H54 (cell line): ENCODE measurements around the gene AUTS2.
A peak's percentile ranks its signal among the peaks of the same experiment; 100 is the strongest.

Experiments used
- DNase-seq: peaks from one replicate; pipeline ENCODE4 v3.0.0; 2011; ENCODE audit warnings: low spot score, mixed read lengths; ENCODE audit not compliant: insufficient read length
- FAIRE-seq: peaks from 3 replicates; lab custom pipeline; 2011; peaks lifted over from hg19 to GRCh38; lab: Jason Lieb, UNC
- POLR2A ChIP-seq: IDR thresholded peaks from 2 replicates; pipeline ENCODE4 v1.6.1; 2011; ENCODE audit warnings: low read depth, mild to moderate bottlenecking, low read length

Gene AUTS2

DNA sequence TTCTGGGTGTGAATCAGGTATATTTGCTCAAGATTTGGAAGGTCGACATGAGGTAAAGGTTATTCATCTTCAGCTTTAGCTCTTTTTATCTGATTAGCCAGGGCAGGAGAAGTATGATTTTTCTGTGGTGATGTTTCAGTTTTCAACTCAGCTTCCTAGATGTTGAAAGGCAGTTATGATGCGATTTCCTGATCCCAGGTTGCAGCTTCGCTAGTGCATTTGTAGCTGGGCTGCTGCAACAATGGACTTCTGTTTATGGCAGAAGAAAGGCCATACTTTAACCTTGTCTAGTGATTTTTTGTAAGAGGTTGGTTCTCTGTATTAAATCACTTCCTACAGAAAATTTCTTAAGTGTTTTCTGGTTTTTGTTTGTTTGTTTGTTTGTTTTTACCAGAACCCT is 619.3 kb downstream of the AUTS2 start:
- DNase-seq (no peak), FAIRE-seq (no peak)
- TF ChIP-seq POLR2A, result no peak

DNA sequence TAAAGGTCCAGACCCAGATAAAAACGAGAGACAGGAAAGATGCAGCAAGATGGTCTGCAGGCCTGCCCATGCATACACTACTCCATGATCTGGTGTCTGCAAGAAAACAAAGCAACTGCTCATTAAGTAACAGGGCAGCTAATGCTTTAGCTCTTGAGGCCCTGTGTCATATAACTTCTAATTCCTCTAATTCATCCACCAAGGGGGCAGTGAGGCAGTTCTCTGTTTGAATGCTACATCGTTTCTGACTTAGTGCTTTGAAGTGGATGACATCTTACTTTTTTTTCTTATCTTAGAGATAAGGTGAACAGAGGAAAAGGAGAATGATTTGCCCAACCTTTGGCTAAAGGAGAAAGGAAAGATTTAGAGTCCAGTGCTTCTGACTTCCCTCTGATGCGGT is 619.7 kb downstream of the AUTS2 start:
- no peak for FAIRE-seq
- TF ChIP-seq POLR2A, result no peak
- DNase-seq, result no peak

DNA sequence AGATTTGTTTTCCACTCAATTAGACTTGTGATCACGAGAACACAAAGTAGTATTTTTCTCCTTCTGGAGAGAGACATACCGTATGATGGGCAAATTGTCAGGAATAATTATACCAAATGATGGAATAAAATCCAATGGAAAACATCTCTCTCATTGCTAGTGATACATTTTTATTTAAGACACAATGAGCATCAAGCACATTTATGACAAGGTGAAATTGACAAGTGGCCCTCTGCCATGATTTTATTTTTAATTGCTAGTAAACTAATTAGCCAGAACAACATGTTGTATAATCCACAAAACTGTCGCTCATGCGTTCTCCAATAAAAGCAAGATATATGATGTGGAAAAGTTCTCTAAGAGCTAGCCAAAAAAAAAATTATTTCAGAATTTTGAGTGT is 620.8 kb downstream of the AUTS2 start:
- DNase-seq, result no peak
- TF ChIP-seq POLR2A, result no peak
- no peak for FAIRE-seq

DNA sequence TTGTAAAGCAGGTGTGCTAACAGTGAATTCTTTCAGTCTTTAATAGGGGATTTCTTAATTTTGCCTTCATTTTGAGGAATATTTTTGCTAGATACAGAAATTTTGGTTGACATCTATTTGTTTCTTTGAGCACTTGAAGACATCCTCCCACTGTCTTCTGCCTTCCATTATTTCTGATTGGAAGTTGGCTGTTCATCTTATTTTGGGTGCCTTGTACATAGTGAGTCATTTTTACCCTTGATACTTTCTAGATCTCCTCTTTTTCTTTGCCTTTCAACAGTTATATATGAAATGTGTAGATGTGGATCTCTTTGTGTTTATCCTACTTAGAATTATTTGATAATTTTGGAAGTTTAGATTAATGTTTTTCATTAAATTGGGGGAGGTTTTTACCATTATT is 631.0 kb downstream of the AUTS2 start:
- DNase-seq (no peak), FAIRE-seq (no peak)
- no peak for TF ChIP-seq POLR2A

DNA sequence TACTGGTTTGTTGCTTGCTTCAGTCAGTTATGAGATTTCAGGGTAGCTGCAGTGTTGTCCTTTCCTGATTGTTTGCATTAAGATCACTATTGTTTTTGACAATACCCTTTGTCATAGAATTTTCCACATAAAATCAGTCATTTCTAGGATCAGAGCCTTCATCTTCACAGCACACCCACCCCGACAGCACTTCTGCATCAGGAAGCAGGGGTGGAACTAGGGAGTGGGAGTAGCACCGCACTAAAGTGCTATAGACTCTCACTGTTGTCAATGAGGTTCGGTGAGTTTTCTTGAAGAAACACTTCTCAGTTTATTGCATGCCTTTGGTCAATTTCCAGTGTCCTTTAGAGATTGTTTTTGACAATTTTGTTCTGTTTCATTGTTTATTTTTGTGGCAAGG is 632.5 kb downstream of the AUTS2 start:
- FAIRE-seq, result no peak
- TF ChIP-seq POLR2A, result no peak
- DNase-seq, result no peak

DNA sequence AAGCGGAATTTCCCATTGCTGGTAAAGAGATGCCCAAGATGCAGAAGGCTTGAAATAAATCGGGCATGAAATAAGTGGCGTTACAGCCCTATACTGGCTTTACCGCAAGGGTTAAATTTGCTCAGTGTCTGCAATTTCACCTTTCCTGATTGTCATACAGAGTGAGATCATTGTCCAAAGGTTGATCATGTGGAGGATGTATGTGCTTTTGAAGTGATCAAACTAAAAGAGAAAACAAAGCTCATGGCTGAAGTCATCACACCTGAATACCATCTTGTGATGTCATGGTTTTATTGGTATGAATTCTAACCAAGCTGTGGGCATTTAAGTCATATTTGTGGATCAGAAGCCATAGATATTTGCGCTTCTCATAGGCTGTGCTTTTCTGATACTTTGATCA is 635.5 kb downstream of the AUTS2 start:
- FAIRE-seq (no peak), DNase-seq (no peak)
- TF ChIP-seq POLR2A, result no peak

DNA sequence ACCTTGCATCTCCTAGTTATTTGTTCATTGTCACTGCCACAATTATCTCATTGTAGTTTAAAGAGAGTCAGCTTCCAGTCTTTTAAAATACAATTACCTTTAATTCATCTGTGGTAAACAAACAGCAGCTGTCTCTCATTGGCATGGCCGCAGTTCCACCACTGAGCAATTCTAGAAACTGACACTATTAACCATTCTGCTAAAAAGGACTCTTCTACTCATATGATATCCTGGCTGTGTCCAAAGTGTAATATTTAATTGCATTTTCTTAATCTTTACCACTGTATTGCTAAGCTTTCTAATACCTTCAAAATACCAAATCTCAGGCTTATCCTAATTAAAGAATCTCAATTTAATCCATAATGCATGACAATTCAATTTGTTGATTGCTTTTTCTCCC is 639.0 kb downstream of the AUTS2 start:
- FAIRE-seq, result no peak
- DNase-seq, result no peak
- TF ChIP-seq POLR2A, result no peak

DNA sequence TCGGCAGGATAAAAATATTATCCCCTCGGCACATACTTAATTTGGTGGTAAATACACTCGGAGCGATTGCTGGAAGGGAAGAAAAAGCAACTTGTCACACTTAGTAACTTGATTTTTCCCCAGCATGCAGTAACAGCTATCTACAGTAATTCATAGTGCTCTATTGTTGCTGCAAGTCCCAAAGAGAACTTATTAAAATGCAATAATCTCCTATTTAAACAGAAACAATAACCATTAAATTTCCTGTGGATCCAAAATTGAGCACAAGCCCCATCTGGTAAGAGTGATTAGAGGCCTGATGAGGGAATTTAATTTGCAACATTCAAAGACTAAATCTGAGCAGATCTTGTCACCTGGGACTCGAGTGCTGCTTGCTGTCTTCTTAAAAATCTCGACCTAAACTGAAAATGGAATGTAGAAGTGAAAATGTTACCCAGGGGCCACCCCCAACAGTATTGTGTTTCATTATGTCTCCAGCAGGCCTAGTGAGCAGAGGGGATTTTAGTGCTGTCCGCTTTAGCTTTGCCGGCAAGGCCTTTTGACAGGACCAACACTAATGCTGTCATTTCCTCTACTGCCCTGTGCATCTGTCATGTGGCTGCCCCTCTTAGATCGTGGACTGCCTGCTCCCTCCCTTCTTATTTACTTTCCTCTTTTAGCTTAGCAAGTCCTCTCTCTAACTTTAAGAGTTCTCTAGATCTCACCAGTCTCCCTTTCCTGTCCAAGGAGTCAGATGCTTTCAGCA is 639.7 kb downstream of the AUTS2 start:
- DNase-seq, result no peak
- no peak for FAIRE-seq
- TF ChIP-seq POLR2A, result no peak

DNA sequence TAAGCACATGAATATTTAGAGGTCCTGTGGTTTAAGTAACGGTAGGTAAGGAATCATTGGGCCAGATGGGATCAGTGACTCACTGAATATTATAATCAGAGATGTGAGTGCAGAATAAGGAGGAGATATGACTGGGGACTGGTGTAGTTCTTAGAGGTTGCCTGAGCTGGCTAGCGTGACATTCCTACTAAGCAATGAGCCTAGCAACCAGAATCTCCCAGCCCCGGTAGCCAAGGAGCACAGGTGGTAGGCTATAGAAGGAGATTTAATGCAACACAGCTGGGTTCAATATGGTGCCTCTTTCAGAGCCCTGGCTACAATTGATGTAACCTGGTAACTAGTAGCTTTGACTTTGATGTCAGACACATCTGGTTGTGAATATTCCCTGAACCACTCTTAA is 641.6 kb downstream of the AUTS2 start:
- FAIRE-seq, result no peak
- DNase-seq, result no peak
- no peak for TF ChIP-seq POLR2A

DNA sequence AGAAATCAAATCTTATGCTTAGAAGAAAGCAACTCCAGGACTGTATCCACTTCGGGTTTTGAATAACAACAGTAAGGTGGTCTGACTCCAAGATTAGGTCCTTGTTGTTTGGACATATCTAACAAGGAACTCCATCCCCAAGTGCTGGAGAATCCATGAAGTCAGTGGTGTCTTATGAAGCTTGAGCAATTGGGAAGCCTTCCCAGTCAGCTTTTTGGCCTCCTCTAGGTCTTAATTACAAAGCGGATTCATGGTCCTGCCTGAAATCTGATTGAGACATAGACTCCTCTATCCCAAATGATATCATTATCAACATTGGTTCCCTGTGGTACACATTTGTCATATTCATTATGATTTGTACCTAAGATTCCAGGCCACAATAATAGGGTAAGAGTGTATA is 642.6 kb downstream of the AUTS2 start:
- TF ChIP-seq POLR2A, result no peak
- DNase-seq (no peak), FAIRE-seq (no peak)

DNA sequence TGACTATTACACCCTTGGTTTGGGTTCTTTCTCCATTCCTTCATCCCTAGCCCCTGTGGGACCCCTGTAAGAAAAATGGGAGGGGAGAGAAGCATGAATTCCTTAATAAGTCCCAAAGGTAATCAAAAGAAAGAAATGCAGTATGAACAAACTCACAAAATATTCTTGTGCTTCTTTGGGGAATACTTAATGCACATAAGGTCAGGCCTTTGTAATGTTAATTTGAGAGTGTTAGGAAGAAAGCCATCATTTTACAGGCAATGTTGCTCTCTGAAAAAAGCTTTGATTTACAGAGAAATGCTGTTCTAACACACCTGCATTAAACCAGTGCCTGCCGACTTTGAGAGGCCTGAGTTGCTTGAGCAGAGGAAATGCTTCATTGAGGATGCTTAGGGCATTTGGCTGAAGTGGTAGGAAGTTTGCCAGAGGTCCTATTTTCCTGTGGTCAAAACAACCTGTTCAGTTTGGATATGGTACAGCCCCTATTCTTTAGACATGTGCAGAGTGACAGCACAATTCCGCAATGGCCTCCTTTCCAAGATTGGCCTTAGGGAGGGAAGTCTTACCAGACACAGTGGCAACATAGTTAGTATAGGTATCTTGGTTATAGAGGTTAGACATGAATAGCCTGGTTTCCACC is 643.4 kb downstream of the AUTS2 start:
- FAIRE-seq (no peak), DNase-seq (no peak)
- no peak for TF ChIP-seq POLR2A

DNA sequence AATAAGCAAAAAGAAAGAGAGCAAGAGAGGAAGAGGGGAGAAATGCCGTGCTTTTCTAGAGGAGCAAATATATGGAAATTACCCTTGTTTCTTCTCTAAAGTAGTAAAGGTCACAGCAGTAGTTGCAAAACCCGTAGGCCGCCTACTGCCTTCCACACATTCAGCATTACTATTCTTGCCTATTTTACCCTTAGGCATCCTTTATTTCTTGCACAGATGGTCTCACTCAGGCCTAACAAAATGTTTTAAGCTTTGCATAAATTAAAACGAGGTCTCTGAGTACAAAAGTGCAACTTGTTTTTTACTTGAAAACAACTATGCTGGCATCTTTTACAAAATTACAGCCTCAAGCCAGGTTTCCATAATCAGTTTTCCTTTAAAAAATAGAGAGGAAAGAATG is 644.6 kb downstream of the AUTS2 start:
- TF ChIP-seq POLR2A, result no peak

DNA sequence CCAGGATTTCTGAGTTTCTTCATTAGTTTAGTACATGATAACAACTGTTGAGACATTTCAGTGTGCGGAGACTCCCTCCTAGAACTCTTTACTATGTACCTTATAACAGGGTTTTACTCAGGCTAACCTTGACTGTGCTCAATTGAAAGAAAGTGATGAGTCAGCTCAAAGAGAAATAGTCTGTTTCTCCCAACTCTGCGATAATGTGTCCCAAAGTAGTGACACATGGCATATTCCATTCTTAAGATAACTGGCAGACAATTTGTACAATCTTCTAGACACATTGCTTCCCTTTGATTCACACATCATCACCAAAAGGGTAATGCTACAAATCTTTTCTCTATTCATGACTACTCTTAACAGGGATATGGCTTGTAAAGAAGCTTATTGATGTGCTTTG is 645.2 kb downstream of the AUTS2 start:
- no peak for TF ChIP-seq POLR2A
- DNase-seq (no peak), FAIRE-seq (peak; percentile 6)

More for the DNA sequence above, 644.6 kb downstream of the AUTS2 start:
- FAIRE-seq (no peak), DNase-seq (no peak)

DNA sequence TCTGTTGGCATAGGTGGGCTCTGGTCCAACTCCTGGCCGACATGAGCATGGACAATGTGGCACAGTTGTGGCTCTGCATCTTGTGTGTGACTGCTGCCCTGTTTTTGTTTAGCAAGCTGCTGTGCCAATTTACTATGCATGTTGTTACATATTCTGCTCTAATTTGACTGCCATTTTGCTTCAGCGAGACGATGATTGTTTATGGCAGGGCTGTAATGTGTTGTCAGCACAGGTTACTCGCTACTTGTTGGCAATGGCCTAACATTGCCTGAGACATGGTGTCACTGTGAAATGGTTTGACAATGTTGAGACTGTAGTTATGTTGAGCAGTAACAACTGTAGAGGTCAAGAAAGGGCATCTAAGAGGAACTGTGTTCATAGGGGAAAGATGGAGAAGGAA is 659.6 kb downstream of the AUTS2 start:
- FAIRE-seq (no peak), DNase-seq (no peak)
- no peak for TF ChIP-seq POLR2A

DNA sequence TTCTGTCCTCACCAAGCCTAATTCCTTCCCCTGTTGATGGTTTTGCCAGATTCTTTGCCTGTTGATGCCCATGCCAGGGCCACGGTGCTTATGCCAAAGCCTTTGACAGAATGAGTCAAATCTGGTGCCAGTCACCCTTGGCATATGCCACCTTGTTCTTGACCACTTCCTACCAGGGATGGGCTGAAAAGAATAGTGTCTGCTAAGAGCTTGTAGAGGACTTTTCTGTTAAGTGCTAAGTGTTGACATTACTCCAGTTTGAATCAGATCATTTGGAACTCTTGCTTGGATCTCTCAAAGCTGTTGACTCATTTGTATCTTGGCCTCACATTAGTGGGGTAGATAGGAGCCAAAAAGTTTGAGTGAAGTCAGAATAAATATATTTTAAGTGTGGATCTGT is 661.2 kb downstream of the AUTS2 start:
- no peak for TF ChIP-seq POLR2A
- FAIRE-seq (no peak), DNase-seq (no peak)
